K562 (cell line): ENCODE data around the gene NFATC2. TPM values are rescaled to one million over a fixed set of nuclear protein-coding genes. Genes with fewer than 3 reads are reported as not detected.

Experiments
- ATAC-seq: fragments of 200-7000 bp; cut with Tn5 transposase; 3 replicates; pipeline ENCODE4 v1.9.1; 2020; ENCODE audit warnings: moderate library complexity
- BruUV-seq: library from RNA; stranded (reverse); fragments of 400-500 nt; replicated peaks from 2 replicates; lab custom pipeline; 2021; lab: Mats Ljungman, UMichigan
- CTCF ChIA-PET: fragments of 300-600 bp; formaldehyde crosslinking; extraction: SDS; loops from one replicate; lab custom pipeline; 2021; ENCODE audit warnings: low intra/inter-chr PET ratio; lab: Yijun Ruan, JAX
- POLR2A ChIA-PET: fragments of 300-600, 350-650 bp; sonication (Branson Sonifier 250); formaldehyde crosslinking; extraction: SDS; loops from one replicate; lab custom pipeline; 2021; ENCODE audit warnings: antibody characterized with exemption, inconsistent platforms; lab: Yijun Ruan, JAX
- DNase-seq, 4 experiments: peaks; one replicate each; pipeline versions ENCODE4 v3.0.0 to v3.0.0-alpha.2; 2011 to 2018; ENCODE audit warnings: low spot score in 3 of 4, mixed read lengths in 3 of 4; ENCODE audit errors: extremely low read depth in 1 of 4
- FAIRE-seq: peaks from 2 replicates; lab custom pipeline; 2011; peaks lifted over from hg19 to GRCh38; lab: Jason Lieb, UNC
- H2AFZ ChIP-seq: 2 replicates; pipeline ENCODE4 v1.6.0; 2011; ENCODE audit warnings: low read depth, low read length, control low read depth, inconsistent platforms
- H3K27ac ChIP-seq: fragments of 200-600 bp; 3 replicates; pipeline ENCODE4 v1.8.0; 2011; ENCODE audit warnings: low read depth, mild to moderate bottlenecking, control low read depth, inconsistent platforms, low read length, moderate library complexity, mixed read lengths; ENCODE audit errors: extremely low read depth
- H3K27me3 ChIP-seq, 2 experiments: fragments of 300-600 bp in 1 of 2; 2 replicates in 1 of 2; 3 replicates in 1 of 2; pipeline versions ENCODE4 v1.6.0 to v1.8.0; 2011; ENCODE audit warnings: inconsistent platforms in 2 of 2, low read length in 2 of 2, mild to moderate bottlenecking in 1 of 2, mixed read lengths in 1 of 2, moderate library complexity in 1 of 2; ENCODE audit not compliant: control insufficient read depth in 2 of 2, insufficient read depth in 2 of 2
- H3K36me3 ChIP-seq: fragments of 300-600 bp; 3 replicates; pipeline ENCODE4 v1.8.0; 2011; ENCODE audit warnings: mild to moderate bottlenecking, low read length, inconsistent platforms; ENCODE audit not compliant: control insufficient read depth, insufficient read depth
- H3K4me1 ChIP-seq, 2 experiments: fragments of 200-600 bp in 1 of 2; replicated peaks in 1 of 2; 2 replicates in 1 of 2; 3 replicates in 1 of 2; pipeline versions ENCODE4 v1.5.1 to v1.8.0; 2011; ENCODE audit warnings: inconsistent platforms in 2 of 2, low read length in 2 of 2, mild to moderate bottlenecking in 1 of 2, mixed read lengths in 1 of 2, moderate library complexity in 1 of 2; ENCODE audit not compliant: control insufficient read depth in 2 of 2, insufficient read depth in 2 of 2
- H3K4me2 ChIP-seq: 2 replicates; pipeline ENCODE4 v1.6.1; 2011; ENCODE audit warnings: low read length, control low read depth, inconsistent platforms, mixed read lengths; ENCODE audit not compliant: insufficient read depth
- H3K4me3 ChIP-seq: fragments of 200-600 bp; sonication (generic), shearing (Covaris generic); 2 replicates; pipeline ENCODE4 v1.5.1; 2016; ENCODE audit warnings: control low read depth, inconsistent platforms
- H3K79me2 ChIP-seq: fragments of 200-600 bp; 3 replicates; pipeline ENCODE4 v1.8.0; 2011; ENCODE audit warnings: low read length, inconsistent platforms; ENCODE audit not compliant: control insufficient read depth, insufficient read depth
- H3K9ac ChIP-seq, 2 experiments: 2 replicates each; pipeline versions ENCODE4 v1.6.0 to v1.6.1; 2011; ENCODE audit warnings: low read depth in 2 of 2, low read length in 2 of 2, control low read depth in 1 of 2, inconsistent platforms in 1 of 2, mild to moderate bottlenecking in 1 of 2, mixed read lengths in 1 of 2; ENCODE audit not compliant: insufficient read depth in 1 of 2
- H3K9me1 ChIP-seq: one replicate; pipeline ENCODE4 v1.6.0; 2011; ENCODE audit warnings: inconsistent platforms, mild to moderate bottlenecking, low read length, moderate library complexity; ENCODE audit not compliant: control insufficient read depth, insufficient read depth
- H3K9me3 ChIP-seq: replicated peaks from 2 replicates; pipeline ENCODE4 v1.5.1; 2011; ENCODE audit warnings: low read depth, low read length, inconsistent platforms; ENCODE audit not compliant: control insufficient read depth, insufficient read depth
- H4K20me1 ChIP-seq: replicated peaks from 2 replicates; pipeline ENCODE4 v1.6.1; 2011; ENCODE audit warnings: low read length, inconsistent platforms, mixed read lengths; ENCODE audit not compliant: control insufficient read depth, insufficient read depth
- ETV1 ChIP-seq: fragments of 450-650 bp; conservative IDR thresholded peaks from 2 replicates; pipeline ENCODE4 v1.6.1; 2016; ENCODE audit warnings: missing genetic modification characterization, control low read depth, low read depth, missing compliant biosample characterization
- RFX5 ChIP-seq: IDR thresholded peaks from 2 replicates; pipeline ENCODE4 v1.6.1; 2011; ENCODE audit warnings: low read depth, mild to moderate bottlenecking, improper control_type of control experiment, low read length
- RNF2 ChIP-seq: sonication (generic); IDR thresholded peaks from 2 replicates; pipeline ENCODE4 v1.6.1; 2016
- ZNF445 ChIP-seq: fragments of 250-450 bp; sonication (Bioruptor Pico); IDR thresholded peaks from 2 replicates; pipeline ENCODE4 v1.4.0; 2020; ENCODE audit warnings: low read depth, mild to moderate bottlenecking, moderate library complexity
- WGBS: fragments of 100-300 bp; shearing (Covaris generic); methylation state at CpG from one replicate; pipeline ENCODE4 v1.1.6; 2016; ENCODE audit warnings: low coverage, mixed read lengths; ENCODE audit not compliant: insufficient coverage; ENCODE audit errors: missing lambda C conversion rate; 5-methylcytosine and 5-hydroxymethylcytosine counted together
- in situ Hi-C: fragments of 300-500 bp; cut with MboI; formaldehyde crosslinking; loops from 4 replicates; pipeline ENCODE4 v1.15.0; 2018; ENCODE audit warnings: inconsistent platforms, mixed read lengths
- intact Hi-C: fragments of 100-400 bp; cut with micrococcal nuclease; formaldehyde crosslinking; loops from 2 replicates; pipeline ENCODE4 v1.14.2; 2022
- polyA plus RNA-seq, 8 experiments: library from polyadenylated mRNA; depleted of rRNA in 4 of 8; stranded (reverse) in 5 of 8; unstranded in 3 of 8; fragments of >200 nt; fragmentation: Nextera tagmentation in 2 of 8; fragmentation: Illumina TruSeq in 1 of 8; extraction: Ambion mirVana in 2 of 8; extraction: Trizol in 1 of 8; gene quantifications; 2 replicates each; pipeline versions ENCODE4 v1.2.1 to v1.2.3, GENCODE V29; 2011 to 2014; ENCODE audit warnings: inconsistent platforms in 1 of 8, missing spikeins in 1 of 8
- total RNA-seq, 7 experiments: library from RNA; depleted of rRNA in 6 of 7; stranded (reverse); fragments of >200 nt in 6 of 7; fragmentation: Illumina TruSeq in 2 of 7; extraction: Trizol in 2 of 7; gene quantifications; 2 replicates each; pipeline versions ENCODE4 v1.2.1 to v1.2.3, GENCODE V29; 2011 to 2021; ENCODE audit warnings: low replicate concordance in 1 of 7
- TF ChIP-seq, protein P1 (sequence below): fragments of 250-450 bp; sonication (Bioruptor Pico); IDR thresholded peaks from 2 replicates; pipeline ENCODE4 v1.4.0; 2020
- TF ChIP-seq, protein P2 (sequence below): fragments of 200-800 bp; sonication (Bioruptor generic); IDR thresholded peaks from 2 replicates; pipeline ENCODE4 v1.6.1; 2017; ENCODE audit warnings: missing genetic modification characterization, missing compliant biosample characterization

The NFATC2 gene
- total and polyA plus RNA-seq, 9 of the 15 experiments (the other 6 are each of a cell fraction or from before 2014, with no cell fraction given) = 1.9 to 11.2 (median 3.0) TPM

GRCh38 chr20:51391926-51392325 is 150.6 kb downstream of the NFATC2 start:
- 100% methylated on average over 1 of the region's 1 CpG for WGBS
- H2AFZ ChIP-seq = no peak overlapping the region
- no peaks in the 10 kb centered on the region for H3K79me2 ChIP-seq
- in situ Hi-C loops (no loop called here), intact Hi-C loops (no loop called here)
- H3K9me3 ChIP-seq = no peaks in the 10 kb centered on the region
- FAIRE-seq (no peak), ATAC-seq (no peak), DNase-seq (no peak)
- BruUV-seq = no TSS peak
- ChIA-PET POLR2A (no interaction called here), CTCF (no interaction called here)
- H3K27me3 ChIP-seq = no peaks in the 10 kb centered on the region
- H3K27ac ChIP-seq = no peak overlapping the region
- H3K4me2 ChIP-seq = no peak overlapping the region
- H3K4me1 ChIP-seq = no peaks in the 10 kb centered on the region
- no peaks in the 10 kb centered on the region for H3K9me1 ChIP-seq
- no peak overlapping the region for H3K9ac ChIP-seq
- H3K4me3 ChIP-seq = no peak overlapping the region
- peaks cover 26% of the 10 kb centered on the region; the same call in 2 of the 3 replicates for H3K36me3 ChIP-seq
- no peaks in the 10 kb centered on the region for H4K20me1 ChIP-seq
- TF ChIP-seq RFX5 = no peak
- TF ChIP-seq, protein P1, sequence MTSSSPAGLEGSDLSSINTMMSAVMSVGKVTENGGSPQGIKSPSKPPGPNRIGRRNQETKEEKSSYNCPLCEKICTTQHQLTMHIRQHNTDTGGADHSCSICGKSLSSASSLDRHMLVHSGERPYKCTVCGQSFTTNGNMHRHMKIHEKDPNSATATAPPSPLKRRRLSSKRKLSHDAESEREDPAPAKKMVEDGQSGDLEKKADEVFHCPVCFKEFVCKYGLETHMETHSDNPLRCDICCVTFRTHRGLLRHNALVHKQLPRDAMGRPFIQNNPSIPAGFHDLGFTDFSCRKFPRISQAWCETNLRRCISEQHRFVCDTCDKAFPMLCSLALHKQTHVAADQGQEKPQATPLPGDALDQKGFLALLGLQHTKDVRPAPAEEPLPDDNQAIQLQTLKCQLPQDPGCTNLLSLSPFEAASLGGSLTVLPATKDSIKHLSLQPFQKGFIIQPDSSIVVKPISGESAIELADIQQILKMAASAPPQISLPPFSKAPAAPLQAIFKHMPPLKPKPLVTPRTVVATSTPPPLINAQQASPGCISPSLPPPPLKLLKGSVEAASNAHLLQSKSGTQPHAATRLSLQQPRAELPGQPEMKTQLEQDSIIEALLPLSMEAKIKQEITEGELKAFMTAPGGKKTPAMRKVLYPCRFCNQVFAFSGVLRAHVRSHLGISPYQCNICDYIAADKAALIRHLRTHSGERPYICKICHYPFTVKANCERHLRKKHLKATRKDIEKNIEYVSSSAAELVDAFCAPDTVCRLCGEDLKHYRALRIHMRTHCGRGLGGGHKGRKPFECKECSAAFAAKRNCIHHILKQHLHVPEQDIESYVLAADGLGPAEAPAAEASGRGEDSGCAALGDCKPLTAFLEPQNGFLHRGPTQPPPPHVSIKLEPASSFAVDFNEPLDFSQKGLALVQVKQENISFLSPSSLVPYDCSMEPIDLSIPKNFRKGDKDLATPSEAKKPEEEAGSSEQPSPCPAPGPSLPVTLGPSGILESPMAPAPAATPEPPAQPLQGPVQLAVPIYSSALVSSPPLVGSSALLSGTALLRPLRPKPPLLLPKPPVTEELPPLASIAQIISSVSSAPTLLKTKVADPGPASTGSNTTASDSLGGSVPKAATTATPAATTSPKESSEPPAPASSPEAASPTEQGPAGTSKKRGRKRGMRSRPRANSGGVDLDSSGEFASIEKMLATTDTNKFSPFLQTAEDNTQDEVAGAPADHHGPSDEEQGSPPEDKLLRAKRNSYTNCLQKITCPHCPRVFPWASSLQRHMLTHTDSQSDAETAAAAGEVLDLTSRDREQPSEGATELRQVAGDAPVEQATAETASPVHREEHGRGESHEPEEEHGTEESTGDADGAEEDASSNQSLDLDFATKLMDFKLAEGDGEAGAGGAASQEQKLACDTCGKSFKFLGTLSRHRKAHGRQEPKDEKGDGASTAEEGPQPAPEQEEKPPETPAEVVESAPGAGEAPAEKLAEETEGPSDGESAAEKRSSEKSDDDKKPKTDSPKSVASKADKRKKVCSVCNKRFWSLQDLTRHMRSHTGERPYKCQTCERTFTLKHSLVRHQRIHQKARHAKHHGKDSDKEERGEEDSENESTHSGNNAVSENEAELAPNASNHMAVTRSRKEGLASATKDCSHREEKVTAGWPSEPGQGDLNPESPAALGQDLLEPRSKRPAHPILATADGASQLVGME (CRISPR knock-in tag) = no peak
- TF ChIP-seq ETV1 = no peak
- TF ChIP-seq ZNF445 (CRISPR knock-in tag) = no peak
- TF ChIP-seq, protein P2, sequence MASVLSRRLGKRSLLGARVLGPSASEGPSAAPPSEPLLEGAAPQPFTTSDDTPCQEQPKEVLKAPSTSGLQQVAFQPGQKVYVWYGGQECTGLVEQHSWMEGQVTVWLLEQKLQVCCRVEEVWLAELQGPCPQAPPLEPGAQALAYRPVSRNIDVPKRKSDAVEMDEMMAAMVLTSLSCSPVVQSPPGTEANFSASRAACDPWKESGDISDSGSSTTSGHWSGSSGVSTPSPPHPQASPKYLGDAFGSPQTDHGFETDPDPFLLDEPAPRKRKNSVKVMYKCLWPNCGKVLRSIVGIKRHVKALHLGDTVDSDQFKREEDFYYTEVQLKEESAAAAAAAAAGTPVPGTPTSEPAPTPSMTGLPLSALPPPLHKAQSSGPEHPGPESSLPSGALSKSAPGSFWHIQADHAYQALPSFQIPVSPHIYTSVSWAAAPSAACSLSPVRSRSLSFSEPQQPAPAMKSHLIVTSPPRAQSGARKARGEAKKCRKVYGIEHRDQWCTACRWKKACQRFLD = no peak
- no peak for TF ChIP-seq RNF2
